Astrocyte of the cerebellum (primary cell): ENCODE measurements around the gene PCDHA4.

Source experiments
- DNase-seq: peaks from one replicate; pipeline ENCODE4 v3.0.0-alpha.2; 2011; ENCODE audit warnings: low read depth
- H3K4me3 ChIP-seq: 2 replicates; pipeline ENCODE4 v1.5.1; 2011; ENCODE audit warnings: mild to moderate bottlenecking, low read depth, low read length, moderate library complexity
- CTCF ChIP-seq: IDR thresholded peaks from 2 replicates; pipeline ENCODE4 v1.5.1; 2012; ENCODE audit warnings: low read length, low read depth, moderate library complexity, mild to moderate bottlenecking; ENCODE audit errors: missing control alignments
- in situ Hi-C: cut with HindIII; loops from 2 replicates; pipeline ENCODE4 v1.10.0; 2017; ENCODE audit warnings: low sequenced_read_pairs

PCDHA4 gene

GRCh38 chr5:140857177-140857986 is 50.5 kb downstream of the PCDHA4 start:
- in situ Hi-C loops: no loop called here
- no peak for TF ChIP-seq CTCF
- H3K4me3 ChIP-seq: no peak overlapping the region
- no peak for DNase-seq

- H3K4me3 ChIP-seq: no peak overlapping the region
- no peak for DNase-seq
- TF ChIP-seq CTCF: no peak
- in situ Hi-C loops: no loop called here
Measured at GRCh38 chr5:140857987-140858240, 51.0 kb downstream of the PCDHA4 start.

- TF ChIP-seq CTCF: no peak
- in situ Hi-C loops: no loop called here
- H3K4me3 ChIP-seq: no peak overlapping the region
- no peak for DNase-seq
Measured at GRCh38 chr5:140862441-140863295, 55.8 kb downstream of the PCDHA4 start.
